ENCODE measurements around the gene ZSCAN18.

ZSCAN18 gene

GRCh38 chr19:58044391-58044790 is 53.6 kb downstream of the ZSCAN18 start:
- no peak for DNase-seq (ENCODE audit: low read depth)

- DNase-seq (ENCODE audit: low read depth) = no peak
Measured at GRCh38 chr19:58042495-58043340, 55.3 kb downstream of the ZSCAN18 start.

GRCh38 chr19:58040751-58041525 is 57.1 kb downstream of the ZSCAN18 start:
- DNase-seq (ENCODE audit: low read depth) = no peak

GRCh38 chr19:58038688-58039204 is 59.3 kb downstream of the ZSCAN18 start:
- no peak for DNase-seq (ENCODE audit: low read depth)

- DNase-seq (ENCODE audit: low read depth) = no peak
Measured at GRCh38 chr19:58037927-58038687, 59.9 kb downstream of the ZSCAN18 start.

- no peak for DNase-seq (ENCODE audit: low read depth)
Measured at GRCh38 chr19:58035863-58036262, 62.2 kb downstream of the ZSCAN18 start.

GRCh38 chr19:58034477-58034793 is 63.6 kb downstream of the ZSCAN18 start:
- DNase-seq (ENCODE audit: low read depth) = no peak

Data from non-pigmented ciliary epithelial cell (primary cell).